Activated CD4-positive, alpha-beta T cell treated with anti-CD3 and anti-CD28 coated beads, Interleukin-10, Interleukin-2, amounts not matched to agents 100 ng/mL and 50 ng/mL, durations not matched to agents 16 hours and 8 hours (primary cell): Measurements from ENCODE around the gene CALML3.

Experiments used
- DNase-seq: peaks from one replicate; pipeline ENCODE4 v3.0.0-alpha.2; 2020

CALML3 gene

DNA sequence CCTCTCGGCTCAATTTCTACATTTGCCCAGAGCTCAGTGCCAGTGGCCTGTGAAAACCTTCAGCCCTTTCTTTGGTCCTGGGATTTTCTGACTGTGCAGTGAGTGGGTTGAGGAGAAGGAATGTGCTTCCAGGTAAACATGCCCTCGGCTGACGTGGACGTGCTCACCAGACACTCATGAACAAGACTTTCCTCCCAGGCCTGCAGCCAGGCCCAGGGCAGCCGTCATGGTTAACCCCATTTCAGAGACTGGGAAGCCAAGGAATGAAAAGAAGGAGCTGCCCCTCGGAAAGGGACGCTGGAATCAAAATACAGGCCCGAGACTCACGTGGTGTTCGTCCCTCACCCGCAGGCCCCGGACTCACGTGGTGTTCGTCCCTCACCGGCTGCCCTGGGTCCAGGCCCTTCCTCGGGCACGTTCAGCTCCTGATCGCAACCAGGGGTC lies 16.6 kb upstream of the CALML3 start:
- no peak for DNase-seq

DNA sequence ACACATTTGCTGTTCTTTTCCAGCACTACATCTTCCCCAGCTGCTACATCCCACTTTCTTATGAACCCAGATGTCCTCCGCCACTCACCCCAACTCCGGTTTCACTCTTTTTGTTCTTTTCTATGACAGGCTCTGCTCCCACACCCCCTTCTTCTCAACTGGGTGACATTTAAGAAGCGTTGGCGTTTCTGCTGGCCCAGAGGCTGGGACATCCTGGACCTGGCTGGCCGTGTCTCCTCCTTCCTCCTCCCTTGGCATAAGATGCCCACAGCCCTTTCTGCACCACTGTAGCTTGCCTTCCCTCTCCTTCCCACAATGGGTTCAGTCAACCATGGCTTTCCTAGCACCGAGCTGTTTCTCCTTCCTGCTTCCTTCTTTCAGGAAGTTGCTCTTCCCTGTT lies 16.0 kb upstream of the CALML3 start:
- DNase-seq: no peak

DNA sequence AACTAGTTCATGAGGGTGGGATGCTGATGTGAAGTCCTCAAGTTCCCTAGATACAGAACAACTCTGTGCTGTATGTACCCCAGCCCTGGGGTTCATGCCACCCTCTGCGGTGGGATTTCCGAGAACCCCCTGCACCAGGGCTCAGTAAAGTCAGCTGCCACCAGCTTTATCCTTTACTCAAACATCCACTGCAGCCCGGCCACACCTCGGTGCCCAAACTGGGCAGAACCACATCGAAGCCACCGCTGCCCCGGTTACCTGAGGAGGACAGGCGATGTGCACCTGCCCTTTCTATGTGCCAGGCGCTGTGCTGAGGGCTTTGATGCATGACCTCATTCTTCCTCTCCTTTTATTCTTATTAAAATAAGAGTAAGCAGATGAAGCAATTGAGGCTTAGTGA lies 15.5 kb upstream of the CALML3 start:
- DNase-seq: no peak

DNA sequence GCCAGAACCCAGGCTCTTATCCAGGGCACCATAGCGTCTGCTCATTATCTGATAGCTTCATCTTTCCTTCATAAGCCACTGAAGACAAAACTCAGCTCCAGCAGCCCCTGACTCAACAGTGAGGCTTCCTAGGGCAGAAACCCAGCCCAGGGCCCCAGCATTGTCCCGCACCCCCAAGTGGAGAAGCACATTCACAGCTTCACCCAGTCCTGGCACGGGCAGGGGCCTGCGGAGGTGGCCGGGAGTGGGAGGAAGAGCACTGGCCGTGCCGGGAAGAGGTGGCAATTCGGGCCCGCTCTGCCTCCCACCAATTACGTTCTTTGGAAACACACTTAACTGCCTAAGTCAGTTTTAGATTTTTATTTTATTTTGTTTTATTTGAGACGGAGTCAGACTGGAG lies 15.1 kb upstream of the CALML3 start:
- DNase-seq: no peak

DNA sequence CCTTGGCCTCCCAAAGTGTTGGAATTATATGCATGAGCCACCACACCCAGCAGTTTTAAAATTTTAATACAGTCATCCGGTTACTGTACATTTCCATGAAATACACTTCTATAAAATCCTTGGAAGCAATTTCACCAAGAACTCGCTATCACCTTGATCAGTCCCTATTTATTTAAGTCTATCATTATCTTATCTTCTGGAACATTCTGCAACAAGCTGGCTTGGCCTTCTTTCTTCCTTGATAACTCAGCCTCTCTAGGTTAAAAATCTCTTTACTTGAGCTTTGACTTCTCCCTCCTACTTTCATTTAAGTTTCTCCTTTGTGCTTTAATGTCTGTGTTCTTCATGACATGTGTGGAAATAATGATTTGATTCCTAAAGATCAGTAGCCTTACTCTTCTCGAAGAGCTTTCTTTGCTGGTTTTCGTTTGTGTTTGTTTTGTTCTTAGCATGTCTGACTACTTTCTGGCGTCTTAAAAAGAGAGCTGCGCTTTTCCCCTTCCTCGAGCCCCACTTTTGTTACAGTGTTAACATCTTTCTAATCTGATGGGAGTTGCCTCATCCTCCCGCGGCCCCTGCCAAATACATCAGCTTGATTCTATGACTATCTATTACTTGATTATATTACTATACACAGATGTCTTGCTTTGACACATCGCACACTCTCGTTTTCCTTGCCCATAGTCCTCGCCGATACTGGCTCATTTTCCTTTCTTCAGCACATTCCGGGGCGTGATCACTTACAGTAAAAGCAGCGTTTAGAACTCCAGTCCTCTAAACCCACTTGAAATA lies 14.3 kb upstream of the CALML3 start:
- DNase-seq: no peak

DNA sequence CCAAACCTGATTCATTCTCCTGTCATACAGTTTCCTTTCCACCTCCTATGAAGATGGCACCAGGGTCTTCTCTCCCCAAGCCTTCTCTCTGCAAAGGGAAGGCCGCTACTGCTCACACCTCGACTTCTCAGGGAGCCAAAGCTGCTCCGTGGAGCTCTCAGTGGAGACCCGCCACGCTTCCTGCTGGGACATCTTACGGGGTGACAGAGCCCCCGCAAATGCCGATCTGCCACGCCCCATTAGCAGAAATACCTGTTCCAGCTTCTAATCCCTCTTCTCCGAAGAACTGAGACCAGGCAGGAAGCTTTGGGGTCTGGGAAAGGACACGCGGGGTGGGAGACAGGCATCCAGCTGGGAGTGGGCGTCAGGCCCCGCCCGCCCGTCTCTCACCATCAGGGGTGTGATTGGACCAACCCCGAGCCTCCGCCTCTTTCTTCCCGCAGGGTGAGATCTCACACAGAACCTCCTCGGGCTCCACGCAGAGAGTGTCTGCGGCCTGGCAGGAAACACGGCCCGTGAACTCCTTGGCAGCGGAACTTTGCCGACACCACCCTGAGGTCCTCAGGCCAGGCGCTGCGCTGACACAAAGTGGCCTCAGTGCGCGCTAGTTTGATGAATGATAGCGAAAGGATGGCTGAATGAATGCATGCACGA lies 13.4 kb upstream of the CALML3 start:
- no peak for DNase-seq

DNA sequence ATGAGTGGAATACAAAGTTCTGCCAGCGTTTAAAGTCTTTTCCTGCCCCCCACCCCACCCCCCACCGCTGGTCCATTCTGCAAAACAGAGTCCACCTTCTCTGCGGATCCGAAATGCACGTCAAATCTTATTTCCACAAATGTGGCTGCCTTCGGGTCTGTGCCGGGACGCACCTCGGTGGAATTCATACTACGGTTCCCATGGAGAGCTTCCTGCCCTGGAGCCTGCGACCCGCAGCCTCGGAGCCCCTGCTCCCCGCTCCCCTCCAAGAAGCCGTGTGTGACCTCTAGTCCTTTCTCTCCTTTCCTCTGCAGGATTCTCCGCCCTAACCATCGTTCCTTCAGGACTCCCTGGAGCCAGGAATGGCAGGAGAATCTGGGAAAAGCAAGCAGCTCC lies 12.9 kb upstream of the CALML3 start:
- no peak for DNase-seq

DNA sequence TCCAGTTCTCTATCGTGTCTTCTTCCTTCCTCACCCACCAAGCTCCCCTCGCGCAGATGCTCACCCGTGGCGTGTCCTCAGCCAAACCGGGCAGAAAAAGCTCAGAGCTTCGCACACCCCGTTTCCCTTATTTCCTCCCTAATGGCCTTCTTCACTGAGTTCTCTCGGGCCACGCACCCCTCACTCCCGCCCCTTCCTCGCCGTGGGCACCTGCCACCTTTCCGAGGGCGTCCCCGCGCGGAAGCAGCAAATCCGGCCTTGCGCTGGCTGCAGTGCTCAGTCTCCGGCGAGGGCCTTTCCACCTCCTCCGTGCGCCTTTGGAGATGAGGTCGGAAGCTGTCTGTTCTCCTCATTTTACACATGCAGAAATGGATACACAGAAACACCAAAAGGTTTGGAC lies 12.4 kb upstream of the CALML3 start:
- no peak for DNase-seq

DNA sequence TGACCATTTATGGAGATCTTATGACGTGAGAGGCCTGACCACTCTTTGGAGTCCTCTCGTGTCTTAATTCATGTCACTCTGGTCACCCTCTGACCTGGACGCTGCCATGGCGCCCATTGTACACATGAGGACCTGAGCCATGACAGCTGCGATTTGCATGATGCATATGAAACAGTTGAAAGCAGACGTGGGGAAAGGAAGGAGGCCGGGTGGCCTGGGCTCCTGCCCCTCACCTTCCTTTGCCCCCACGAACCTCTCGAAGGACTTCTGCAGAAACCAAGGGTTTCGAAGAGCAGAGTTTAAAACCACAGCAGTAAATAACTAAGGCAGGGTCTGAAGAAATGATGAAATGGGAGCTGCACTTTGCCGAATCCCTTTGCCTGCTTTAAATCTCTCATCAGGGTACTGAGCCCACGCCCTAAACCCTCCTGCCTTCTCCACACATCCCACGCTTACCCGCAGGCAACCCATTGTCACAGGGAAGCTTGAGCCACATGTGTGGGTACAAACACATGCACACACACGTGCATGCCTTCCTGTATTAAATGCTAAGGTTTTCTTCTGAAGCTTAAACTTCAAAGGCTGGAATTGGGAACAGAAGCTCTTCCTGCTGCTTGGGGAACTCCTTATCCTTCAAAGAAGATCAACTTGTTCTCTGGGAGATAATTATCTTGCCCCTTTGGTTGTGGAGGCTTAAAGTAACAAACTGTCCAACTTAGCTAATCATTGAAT lies 11.7 kb upstream of the CALML3 start:
- DNase-seq: no peak

DNA sequence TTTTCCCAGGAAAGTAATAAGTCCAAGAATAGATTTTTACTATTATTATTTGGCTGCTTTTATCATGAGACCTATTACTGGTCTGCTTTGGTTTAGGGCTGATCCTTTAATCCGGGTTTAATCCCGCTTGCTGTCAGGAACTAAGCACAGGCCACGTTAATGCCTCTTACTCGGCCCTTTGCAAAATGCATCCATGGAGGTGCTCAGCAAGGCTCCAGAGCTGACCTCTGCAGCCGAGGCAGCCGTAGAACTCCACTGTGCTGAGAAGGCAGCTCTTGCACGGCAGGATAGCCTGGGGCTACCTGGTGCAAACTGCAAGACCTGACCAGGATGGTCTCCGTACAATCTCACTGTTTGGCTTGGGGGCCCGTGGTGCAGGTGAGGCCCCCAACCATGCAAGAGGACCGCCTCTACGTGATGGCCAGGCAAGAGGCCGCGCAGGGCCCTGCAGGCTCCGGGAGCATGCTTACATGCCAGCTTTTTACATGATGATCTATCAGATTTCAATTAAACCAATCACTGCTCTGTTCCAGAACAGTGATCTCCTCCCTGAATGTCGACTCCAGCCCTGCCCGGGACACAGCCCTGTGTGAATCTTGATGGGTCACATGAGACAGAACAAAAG lies 10.4 kb upstream of the CALML3 start:
- no peak for DNase-seq

DNA sequence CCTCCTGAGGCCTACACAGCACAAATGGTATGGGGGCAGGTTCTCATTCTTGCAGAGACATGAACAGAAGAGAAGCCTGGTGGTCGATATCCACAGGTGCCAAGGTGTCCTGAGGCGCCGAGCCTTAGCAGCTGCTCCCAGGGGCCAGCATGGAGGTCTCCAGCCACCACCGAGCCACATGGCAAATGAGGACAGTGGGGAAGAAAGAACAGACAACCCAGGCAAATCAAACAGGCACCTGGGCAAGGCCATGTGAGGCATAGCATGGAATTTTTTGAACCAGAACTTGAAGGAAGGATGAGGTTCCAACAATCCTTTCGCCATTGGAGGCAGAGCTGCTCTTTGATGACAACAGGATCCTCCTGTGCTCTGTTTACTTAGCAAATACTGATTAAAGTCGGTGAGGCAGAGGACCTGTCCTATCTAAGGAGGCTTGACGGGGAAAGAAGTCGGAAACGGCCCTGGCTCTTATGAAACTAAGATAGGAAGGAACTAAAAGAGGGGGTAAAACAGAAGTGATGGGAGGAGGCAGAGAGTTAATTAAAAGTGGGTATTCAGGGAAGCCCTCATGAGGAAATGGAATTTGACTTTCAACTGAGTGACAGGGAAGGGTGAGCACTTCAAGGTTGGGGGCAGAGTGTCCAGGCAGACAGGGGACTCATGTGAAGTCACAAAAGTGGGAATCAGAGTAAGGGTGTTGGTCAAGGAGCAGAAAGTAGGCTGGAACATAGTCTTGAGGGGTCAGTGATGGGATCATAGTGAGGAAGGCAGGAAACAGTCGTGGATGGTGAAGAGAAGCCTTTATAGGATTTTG lies 8.6 kb upstream of the CALML3 start:
- no peak for DNase-seq

DNA sequence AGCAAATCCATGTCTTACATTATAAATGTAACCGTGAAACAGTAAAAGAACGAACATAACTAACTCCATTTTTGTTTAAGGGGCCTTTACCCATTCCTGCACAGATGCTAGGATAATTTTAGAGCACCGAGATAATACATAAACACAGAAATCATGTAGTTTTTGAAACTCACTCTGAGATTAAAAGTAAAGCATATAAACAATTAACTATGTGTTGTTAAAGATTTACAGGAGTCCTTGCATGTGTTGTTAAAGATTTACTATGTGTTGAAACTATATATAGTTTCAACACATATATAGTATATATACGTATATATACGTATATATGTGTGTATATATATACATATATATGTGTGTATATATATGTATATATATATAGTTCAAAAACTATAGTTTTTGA lies 7.2 kb upstream of the CALML3 start:
- DNase-seq: no peak

DNA sequence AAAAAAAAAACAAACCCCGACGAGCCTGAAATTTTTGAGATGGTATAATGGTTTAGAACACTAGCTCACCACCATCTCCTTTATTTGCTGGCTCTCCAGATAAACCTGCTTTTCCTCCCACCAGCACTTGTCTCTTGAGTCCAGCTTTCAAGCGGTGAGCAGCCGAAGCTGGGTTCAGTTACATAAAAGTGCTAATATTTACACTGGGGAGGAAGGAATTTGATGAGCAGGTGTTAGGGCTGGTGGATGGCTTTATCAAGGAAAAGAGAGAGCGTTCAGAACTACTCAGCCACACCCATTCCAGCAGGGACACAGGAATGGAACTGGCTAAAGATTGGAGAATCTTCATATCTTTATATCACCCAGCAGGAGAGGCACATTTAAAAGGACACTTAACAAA lies 6.6 kb upstream of the CALML3 start:
- no peak for DNase-seq

DNA sequence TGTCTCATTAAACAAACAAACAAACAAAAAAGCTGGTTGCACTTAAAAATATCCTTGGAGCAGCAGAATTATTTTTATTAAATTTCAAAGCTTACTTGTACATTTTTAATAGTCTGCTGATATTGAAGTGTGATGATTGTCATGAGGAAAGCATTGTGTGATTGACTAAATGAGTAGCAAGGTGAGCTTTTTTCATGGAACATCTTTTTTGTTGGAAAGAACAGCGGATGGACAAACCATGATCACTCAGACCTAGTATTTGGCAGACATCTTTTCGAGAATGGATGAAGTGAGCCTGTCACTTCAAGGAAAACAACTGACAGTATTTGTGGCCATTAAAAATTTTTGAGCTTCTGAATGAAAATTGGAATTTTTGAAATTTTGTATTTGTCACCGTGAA lies 5.7 kb upstream of the CALML3 start:
- no peak for DNase-seq

DNA sequence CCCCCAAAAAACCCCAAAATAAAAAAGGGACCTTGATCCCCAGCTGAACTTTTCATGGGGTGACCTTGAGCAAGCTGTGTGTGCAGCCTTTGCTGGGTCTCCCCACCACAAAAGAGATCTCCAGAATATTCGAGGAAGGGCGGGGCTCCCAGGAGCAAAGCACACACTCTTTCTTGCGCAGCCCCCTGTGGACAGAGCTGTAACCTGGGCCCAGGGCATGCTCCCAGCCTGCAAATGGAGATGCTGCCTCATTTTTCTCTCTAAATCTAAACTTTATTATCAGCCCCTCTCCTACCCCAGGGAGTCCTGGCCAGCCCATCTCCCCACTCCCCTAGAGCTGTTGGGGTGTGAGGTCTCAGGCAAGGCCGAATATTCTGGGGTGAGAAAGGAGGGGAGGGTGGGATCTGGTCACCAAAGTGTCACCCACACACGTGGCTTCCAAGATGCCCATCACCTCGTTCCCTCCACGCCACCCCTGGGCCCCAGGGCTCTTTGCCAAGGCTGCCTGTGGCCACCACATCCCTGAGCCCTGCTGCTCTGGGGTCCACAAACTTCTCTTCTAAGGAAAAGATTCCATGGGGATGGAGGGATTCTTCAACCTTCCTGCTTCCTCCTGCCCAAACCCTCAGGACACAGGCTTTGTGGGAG lies 1.7 kb upstream of the CALML3 start:
- DNase-seq: no peak

DNA sequence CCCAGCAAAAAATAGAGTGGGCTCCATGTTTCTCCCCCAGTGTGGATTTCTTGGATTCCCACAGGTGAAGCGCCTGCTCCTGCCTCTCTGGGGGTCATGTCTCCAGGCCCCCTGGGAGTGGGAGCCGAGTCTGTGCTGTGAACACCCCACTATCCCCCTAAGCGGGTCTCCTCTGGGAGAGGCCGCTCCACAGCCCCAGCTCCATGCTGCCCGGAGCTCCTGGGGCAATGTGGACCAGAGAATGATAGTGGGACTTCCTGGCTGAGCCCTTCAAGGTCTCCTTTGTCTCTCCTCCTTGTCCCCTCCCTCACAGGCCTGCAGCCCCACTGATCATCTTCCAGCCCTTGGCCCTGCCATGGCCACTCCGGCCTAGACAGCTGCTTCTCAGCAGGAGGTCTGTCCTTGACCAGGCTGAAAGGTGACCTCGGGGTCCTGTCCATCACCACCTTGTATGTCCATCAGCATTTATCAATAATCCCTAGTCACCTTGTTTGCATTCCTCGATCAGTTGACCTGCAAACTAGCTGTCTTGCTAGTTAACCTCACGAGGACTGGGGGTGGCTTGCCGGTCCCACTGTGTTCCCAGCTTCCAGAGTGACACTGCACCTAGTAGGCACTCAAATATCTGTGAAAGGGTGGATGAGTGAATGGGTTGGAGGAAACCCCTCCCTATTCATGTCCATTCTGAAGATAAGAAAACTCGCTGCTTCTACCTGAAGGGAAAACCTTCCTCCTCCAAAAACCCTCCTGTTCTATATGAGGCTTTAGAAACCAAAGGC lies 776 bp upstream of the CALML3 start:
- DNase-seq: no peak

DNA sequence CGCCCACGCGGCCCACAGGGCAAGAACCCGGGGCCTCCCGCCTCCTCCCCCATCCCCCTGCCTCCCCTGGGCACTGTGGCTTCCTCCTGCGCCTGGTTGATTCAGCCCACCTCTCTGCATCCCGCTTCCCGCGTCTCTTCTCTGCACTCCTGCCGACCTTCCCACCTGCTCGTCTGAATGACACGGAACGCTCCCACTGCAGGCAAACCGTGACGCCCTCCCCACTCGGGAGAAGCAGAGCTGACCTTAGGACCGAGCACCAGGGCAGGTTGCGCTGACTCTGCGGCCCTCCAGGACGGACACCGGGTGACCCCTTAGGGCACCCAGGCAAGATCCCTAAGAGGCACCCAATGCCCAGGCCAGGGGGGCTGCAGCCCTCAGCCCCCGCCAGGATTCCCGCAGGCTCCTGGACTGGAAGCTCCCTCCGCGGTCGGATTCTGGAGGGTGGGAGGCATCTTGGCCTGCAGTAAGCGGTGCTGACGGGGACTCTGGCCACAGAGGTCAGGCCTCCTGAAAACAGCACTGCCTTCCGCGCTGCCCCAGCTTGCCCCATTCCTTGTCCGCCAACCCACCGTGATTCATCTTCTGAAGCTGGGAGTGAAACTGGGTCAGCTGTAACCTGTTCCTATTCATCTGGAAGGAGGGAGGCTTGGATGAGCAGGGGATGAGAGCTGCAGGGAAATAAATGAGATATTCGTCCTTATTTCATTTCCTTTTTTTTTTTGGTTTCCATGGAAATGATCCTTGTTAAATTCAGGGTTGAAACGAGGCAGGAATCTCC lies 990 bp downstream of the CALML3 start:
- no peak for DNase-seq

DNA sequence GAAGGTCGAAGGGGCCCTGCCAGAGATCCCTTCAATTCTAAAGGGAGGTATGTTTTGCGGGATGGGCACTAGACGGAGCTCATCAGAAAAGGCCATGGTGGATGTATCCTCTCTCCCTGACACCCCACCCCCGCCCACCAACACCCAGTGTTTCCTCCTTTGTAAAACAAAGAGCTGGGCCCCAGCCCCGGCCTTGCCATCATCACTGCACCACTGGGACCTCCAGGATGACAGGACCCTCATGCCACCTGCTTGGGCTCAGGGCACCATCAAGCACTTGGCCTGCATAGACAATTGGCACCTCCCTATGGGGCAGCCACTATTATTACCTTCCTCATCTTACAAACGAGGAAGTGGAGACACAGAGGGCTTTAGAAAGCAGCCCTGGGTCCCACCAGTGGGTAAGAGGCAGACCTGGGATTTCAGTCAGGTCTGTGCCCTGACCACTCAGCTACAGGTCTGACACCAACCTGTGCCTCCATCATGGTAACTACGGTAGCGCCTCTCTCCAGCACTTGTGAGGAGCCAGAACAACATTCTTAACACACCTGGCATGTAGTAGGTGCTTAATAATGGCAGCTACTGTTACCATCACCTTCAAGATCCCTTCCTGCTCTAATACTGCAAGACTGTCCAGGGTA lies 2.0 kb downstream of the CALML3 start:
- DNase-seq: no peak

DNA sequence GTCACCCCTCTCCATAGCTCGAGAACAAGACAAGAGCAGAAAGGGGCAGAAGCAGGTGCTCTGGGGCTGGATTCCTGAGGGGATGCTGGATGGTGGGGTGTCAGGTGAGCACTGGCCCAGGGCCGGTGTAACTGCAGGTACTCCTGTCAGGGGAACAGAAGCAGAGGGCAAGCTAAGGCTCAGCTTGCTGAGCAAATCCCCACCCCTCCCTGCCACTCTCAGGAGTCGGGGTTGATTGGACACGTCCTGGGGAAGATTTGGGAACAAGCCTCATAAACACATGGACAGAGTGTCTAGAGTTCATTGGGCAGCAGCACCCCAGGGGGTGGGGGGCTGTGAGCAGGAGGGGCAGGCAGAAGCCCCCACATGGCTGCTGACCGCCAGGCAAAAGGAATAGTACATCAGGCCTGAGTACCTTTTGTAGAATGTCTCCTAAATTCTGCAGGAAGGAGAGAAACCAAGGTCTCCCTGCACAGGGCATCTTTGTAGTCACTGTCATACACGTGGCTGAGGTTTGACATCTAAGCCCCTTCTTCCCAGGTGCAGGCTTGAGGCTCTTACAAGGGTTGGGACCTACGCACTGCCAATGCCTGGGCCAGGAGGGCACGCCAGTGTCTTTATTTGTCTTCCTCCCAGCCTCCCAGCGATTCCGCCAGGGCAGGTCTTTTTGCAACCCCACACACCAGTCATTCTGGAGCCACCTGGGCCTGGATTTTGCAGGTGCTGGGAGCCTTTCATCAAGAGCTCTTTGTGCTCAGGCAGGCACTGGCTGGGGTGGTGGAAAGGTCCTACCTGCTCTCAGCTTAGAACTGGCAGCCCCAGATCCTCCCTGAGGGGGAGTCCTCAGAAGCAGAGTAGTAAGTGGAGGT lies 2.8 kb downstream of the CALML3 start:
- no peak for DNase-seq
